KMS-11 (cell line): ENCODE results near the gene SOSTDC1.

Source experiments
- H2AFZ ChIP-seq: fragments of 200-600 bp; sonication (generic); 2 replicates; pipeline ENCODE4 v1.6.1; 2016; ENCODE audit warnings: antibody characterized with exemption, mixed run types, low read depth
- H3K27ac ChIP-seq: fragments of 200-600 bp; sonication (generic); 2 replicates; pipeline ENCODE4 v1.6.1; 2016; ENCODE audit warnings: mild to moderate bottlenecking, mixed run types
- H3K27me3 ChIP-seq: fragments of 200-600 bp; sonication (generic); 2 replicates; pipeline ENCODE4 v1.6.1; 2017; ENCODE audit warnings: mild to moderate bottlenecking, low read depth, mixed run types, moderate library complexity; ENCODE audit not compliant: insufficient read depth
- H3K36me3 ChIP-seq: fragments of 200-600 bp; sonication (generic); 2 replicates; pipeline ENCODE4 v1.6.1; 2017; ENCODE audit warnings: mild to moderate bottlenecking, mixed run types; ENCODE audit not compliant: insufficient read depth
- H3K4me1 ChIP-seq: fragments of 200-600 bp; sonication (generic); 2 replicates; pipeline ENCODE4 v1.6.1; 2016; ENCODE audit warnings: mild to moderate bottlenecking, low read depth, mixed run types; ENCODE audit not compliant: poor library complexity, severe bottlenecking
- H3K4me2 ChIP-seq: fragments of 200-600 bp; sonication (generic); 2 replicates; pipeline ENCODE4 v1.7.0; 2016; ENCODE audit warnings: mild to moderate bottlenecking, mixed run types
- H3K4me3 ChIP-seq: fragments of 200-600 bp; sonication (generic); IDR thresholded peaks from 2 replicates; pipeline ENCODE4 v1.6.1; 2017; ENCODE audit warnings: low read depth, low read length, mixed read lengths; ENCODE audit not compliant: insufficient read depth
- H3K79me2 ChIP-seq: fragments of 200-600 bp; sonication (generic); 2 replicates; pipeline ENCODE4 v1.6.1; 2016; ENCODE audit warnings: low read depth, mixed run types; ENCODE audit not compliant: insufficient read depth
- H3K9ac ChIP-seq: fragments of 200-600 bp; sonication (generic); 2 replicates; pipeline ENCODE4 v1.6.1; 2016; ENCODE audit warnings: mild to moderate bottlenecking, mixed run types
- H4K20me1 ChIP-seq: fragments of 200-600 bp; sonication (generic); 2 replicates; pipeline ENCODE4 v1.6.1; 2016; ENCODE audit warnings: mild to moderate bottlenecking, mixed run types; ENCODE audit not compliant: insufficient read depth
- TF ChIP-seq, protein P1 (sequence below): fragments of 200-600 bp; sonication (generic); conservative IDR thresholded peaks from 2 replicates; pipeline ENCODE4 v1.6.1; 2017; ENCODE audit warnings: low read depth, mild to moderate bottlenecking, antibody characterized with exemption, low read length, moderate library complexity, mixed read lengths

Gene SOSTDC1

DNA sequence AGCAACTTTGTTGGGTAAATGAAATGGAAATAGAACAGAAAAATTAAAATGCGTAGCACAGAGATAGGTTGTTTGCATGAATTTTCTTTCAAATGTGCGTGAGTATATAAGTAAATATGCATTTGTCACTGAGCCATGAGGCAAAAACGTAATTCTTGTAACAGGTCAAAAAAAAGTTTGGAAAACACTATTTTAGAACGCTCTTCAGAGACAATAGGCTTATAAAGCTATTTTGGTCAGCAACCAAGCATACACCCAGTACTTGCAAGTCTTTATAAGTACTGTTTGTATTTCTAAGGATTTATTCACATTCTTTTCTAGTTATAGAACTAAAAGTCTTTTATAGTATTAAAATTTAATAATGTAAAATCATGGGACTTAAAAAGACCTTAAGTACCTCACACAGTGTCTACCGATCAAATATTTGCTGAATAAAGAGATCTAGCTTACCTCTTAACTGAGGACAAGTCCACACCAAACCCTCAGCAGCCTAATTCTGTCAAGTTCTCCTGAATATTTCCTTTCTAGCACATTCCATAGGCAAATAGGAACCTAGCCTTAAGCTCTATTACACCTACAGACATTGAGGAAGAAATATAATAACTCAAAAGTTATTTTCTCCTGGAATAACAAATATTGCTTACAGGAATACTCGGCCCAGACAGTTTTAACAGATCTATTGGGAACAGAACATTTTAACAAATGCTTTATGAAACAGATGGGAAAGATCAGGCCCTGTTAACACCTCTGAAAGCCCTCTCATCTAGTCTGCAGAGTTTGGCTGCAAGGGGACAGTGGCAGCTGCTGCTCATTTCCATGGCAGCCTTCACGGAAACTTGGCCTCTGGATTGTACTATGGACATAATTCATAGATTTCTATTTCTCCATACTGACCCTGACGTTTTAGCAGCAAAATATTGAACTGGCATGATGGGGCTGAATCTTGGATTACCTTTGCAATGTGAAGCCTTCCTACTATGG lies 53.0 kb downstream of the SOSTDC1 start:
- Histone ChIP-seq H3K79me2 (no peaks in the 10 kb centered on the region), H3K4me2 (no peak overlapping the region), H3K27ac (no peak overlapping the region), H4K20me1 (no peaks in the 10 kb centered on the region), H3K9ac (no peak overlapping the region), H3K4me3 (no peak overlapping the region), H2AFZ (no peak overlapping the region), H3K36me3 (no peaks in the 10 kb centered on the region), H3K27me3 (no peaks in the 10 kb centered on the region), H3K4me1 (peaks cover 3% of the 10 kb centered on the region)
- TF ChIP-seq, protein P1, sequence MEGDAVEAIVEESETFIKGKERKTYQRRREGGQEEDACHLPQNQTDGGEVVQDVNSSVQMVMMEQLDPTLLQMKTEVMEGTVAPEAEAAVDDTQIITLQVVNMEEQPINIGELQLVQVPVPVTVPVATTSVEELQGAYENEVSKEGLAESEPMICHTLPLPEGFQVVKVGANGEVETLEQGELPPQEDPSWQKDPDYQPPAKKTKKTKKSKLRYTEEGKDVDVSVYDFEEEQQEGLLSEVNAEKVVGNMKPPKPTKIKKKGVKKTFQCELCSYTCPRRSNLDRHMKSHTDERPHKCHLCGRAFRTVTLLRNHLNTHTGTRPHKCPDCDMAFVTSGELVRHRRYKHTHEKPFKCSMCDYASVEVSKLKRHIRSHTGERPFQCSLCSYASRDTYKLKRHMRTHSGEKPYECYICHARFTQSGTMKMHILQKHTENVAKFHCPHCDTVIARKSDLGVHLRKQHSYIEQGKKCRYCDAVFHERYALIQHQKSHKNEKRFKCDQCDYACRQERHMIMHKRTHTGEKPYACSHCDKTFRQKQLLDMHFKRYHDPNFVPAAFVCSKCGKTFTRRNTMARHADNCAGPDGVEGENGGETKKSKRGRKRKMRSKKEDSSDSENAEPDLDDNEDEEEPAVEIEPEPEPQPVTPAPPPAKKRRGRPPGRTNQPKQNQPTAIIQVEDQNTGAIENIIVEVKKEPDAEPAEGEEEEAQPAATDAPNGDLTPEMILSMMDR: no peak
